ENCODE data around the gene SMIM38. TPM values are rescaled to one million over a fixed set of nuclear protein-coding genes. Genes with fewer than 3 reads are reported as not detected.

The SMIM38 gene
- total RNA-seq, 1 donor, result 0.09 TPM

DNA sequence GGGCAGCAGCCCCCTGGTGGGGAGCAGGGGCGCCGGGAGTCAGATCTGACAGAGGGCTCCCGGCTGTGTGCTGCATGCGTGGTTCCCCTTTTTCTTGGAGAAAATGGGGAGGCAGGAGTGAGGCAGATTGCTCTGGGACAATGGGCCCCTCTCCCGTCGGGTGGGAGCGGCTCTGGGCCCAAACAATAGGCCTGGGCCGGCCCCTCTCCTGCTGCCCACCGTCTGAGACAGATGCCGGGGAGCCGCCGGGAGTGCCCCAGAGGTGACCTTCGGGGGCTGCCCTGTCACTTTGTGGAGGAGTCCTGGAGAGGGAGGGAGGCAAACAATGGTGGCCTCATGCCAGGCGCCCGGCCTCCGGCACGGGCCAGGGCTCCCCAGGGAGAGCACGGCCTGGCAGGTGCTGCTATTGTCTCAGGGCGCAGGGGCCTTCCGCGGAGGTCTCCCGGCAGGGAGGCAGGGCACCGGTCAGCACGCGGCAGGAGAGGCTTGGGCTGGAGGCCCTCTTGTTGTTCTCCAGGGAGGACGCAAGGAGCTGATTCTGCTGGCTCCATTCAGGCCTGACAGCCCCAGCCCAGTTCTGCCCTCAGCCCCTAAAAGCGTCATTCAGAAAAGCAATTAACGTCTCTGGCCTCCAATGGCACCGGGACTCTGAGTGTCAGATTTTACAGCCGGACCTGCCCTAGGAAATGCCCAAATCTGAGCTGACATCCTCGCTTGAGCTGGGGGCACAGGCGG lies 44.8 kb downstream of the SMIM38 start:
- H3K4me3 ChIP-seq (ENCODE audit: low read depth, low read length), result no peak overlapping the region
- no peak for DNase-seq (ENCODE audit: low read depth)
- TF ChIP-seq, protein P1, sequence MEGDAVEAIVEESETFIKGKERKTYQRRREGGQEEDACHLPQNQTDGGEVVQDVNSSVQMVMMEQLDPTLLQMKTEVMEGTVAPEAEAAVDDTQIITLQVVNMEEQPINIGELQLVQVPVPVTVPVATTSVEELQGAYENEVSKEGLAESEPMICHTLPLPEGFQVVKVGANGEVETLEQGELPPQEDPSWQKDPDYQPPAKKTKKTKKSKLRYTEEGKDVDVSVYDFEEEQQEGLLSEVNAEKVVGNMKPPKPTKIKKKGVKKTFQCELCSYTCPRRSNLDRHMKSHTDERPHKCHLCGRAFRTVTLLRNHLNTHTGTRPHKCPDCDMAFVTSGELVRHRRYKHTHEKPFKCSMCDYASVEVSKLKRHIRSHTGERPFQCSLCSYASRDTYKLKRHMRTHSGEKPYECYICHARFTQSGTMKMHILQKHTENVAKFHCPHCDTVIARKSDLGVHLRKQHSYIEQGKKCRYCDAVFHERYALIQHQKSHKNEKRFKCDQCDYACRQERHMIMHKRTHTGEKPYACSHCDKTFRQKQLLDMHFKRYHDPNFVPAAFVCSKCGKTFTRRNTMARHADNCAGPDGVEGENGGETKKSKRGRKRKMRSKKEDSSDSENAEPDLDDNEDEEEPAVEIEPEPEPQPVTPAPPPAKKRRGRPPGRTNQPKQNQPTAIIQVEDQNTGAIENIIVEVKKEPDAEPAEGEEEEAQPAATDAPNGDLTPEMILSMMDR (IDR thresholded peaks at IDR 0.05; ENCODE audit: insufficient read depth, low read length), result no peak

DNA sequence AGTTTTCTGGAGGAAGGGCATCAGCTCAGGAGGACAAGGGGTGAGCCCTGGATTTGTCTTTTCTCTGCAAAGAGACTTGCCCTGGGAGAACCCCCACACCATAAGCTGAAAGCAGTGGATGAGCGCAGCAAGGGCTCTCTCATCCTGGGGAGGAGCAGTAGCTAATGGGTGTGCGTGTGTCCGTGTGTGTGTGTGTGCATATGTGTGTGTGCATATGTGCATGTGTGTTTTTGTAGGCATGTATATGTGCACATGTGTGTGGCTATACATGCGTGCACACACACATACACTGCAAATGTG lies 45.3 kb downstream of the SMIM38 start:
- H3K4me3 ChIP-seq (ENCODE audit: low read depth, low read length), result no peak overlapping the region
- TF ChIP-seq, protein P1 (IDR thresholded peaks at IDR 0.05; ENCODE audit: insufficient read depth, low read length), result no peak
- no peak for DNase-seq (ENCODE audit: low read depth)

DNA sequence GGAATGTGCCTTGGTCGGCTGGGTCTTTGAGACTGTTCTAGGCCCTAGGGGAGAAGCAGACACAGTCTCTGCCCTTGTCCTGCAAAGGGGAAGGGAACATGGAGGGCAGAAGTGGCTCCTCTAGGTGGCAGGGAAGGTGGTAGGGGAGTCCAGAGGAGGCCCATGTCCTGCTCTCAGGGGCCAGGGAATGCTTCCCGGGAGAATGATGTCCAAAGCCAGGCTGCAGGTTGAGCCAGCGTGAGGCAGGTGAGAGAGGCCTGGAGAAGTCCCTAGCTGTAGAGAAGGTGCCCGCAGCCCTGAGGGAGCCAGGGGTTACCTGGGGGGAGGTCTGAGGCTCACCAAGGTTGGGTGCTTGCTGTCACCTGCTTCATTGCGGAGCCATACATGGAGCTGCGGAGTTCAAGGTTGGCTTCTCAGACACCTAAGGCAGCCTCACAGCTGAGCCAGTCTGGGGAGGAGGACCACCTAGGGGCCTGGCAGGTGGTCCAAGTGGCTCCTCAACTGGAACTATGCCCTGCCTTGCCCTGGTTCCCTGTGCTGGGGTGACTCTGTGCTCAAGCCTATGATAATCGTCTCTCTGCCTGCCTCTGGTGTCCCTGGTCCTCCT lies 46.1 kb downstream of the SMIM38 start:
- TF ChIP-seq, protein P1 (IDR thresholded peaks at IDR 0.05; ENCODE audit: insufficient read depth, low read length), result no peak
- no peak overlapping the region for H3K4me3 ChIP-seq (ENCODE audit: low read depth, low read length)
- no peak for DNase-seq (ENCODE audit: low read depth)

DNA sequence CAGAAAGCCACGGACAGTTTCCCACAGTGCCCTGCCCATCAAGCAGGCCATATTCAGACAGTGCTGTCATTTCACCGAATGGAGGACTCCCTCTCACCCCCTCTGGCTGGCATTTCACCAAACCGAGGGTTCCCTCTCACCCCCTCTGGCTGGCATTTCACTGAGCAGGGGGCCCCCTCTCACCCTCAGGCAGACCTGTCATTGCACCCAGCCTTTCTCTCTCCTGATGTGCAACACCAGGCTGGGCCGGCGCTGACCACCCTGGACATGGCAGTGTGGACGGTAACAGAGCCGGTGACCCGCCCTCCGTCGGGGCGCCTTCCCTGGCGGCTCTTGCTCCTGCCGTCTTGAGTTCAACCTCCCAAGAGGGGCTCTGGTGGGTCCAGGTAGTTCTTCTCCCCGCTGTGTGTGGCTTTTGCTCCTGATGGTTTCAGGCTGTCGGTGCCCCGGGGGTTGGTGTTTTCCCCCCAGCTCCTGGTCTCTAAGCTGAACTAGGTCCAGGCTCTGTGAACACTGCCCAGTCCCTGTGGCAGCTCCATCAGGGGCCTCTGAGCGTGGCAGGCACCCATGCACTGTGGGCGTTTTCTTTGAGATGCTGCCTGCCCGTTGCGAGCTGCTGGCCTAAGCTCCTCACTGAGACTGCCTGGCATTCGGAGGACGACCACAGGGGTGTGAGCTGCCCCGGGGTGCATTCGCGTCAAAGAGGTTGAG lies 46.9 kb downstream of the SMIM38 start:
- DNase-seq (ENCODE audit: low read depth), result no peak
- TF ChIP-seq, protein P1 (IDR thresholded peaks at IDR 0.05; ENCODE audit: insufficient read depth, low read length), result no peak
- no peak overlapping the region for H3K4me3 ChIP-seq (ENCODE audit: low read depth, low read length)

DNA sequence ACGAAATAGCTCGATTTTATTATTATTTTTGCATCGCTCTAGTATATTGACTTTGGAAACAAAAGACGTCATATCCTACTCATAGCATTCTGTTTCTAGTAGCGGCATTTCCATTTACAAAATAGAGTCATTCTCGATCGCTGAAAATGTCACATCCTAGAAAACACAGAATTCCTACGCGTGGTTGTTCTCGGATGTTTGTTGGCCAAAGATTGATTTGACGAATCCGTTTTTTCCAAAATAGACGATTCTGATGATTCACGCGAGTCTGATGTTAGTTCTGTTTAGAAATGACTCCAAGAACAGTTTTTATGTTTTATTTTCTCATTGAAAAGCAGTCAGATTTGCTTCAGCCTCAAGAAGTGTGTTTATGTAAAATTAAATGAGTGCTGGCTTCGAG lies 47.6 kb downstream of the SMIM38 start:
- no peak overlapping the region for H3K4me3 ChIP-seq (ENCODE audit: low read depth, low read length)
- no peak for DNase-seq (ENCODE audit: low read depth)
- TF ChIP-seq, protein P1 (IDR thresholded peaks at IDR 0.05; ENCODE audit: insufficient read depth, low read length), result no peak

DNA sequence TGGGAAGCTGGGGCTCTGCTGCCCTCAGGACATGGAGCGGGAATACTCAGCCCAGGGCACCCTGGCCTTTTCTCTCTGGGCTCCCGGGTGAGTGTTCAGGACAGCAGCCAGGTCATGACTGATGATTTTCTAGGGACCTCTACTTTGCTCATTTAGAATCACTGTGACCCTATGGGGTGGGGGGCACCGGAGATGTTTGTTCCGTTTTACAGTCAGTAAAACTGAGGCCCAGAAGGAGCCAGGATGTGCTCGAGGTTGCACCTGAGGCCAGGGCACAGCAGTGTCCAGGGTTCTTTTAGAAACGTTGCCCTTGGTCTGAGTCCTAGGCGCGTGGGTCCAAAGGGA lies 48.1 kb downstream of the SMIM38 start:
- H3K4me3 ChIP-seq (ENCODE audit: low read depth, low read length), result no peak overlapping the region
- TF ChIP-seq, protein P1 (IDR thresholded peaks at IDR 0.05; ENCODE audit: insufficient read depth, low read length), result no peak
- DNase-seq (ENCODE audit: low read depth), result no peak

Data from fibroblast of the aortic adventitia (primary cell).